MM.1S (cell line): ENCODE measurements around the gene MAML3.

Source experiments
- DNase-seq: peaks from one replicate; pipeline ENCODE4 v3.0.0-alpha.2; 2015
- H2AFZ ChIP-seq: fragments of 300-600 bp; sonication (generic); 2 replicates; pipeline ENCODE4 v1.6.0; 2016; ENCODE audit warnings: antibody characterized with exemption, low read length
- H3F3A ChIP-seq: fragments of 300-600 bp; sonication (generic); 2 replicates; pipeline ENCODE4 v1.6.1; 2016; ENCODE audit warnings: mild to moderate bottlenecking, antibody characterized with exemption, low read length, moderate library complexity, mixed read lengths; ENCODE audit not compliant: insufficient read depth
- H3K27ac ChIP-seq: fragments of 300-600 bp; sonication (generic); 2 replicates; pipeline ENCODE4 v1.5.1; 2016; ENCODE audit warnings: mild to moderate bottlenecking, low read length
- H3K27me3 ChIP-seq: fragments of 300-600 bp; sonication (generic); replicated peaks from 2 replicates; pipeline ENCODE4 v1.6.0; 2016; ENCODE audit warnings: low read length; ENCODE audit not compliant: insufficient read depth
- H3K36me3 ChIP-seq: fragments of 300-600 bp; sonication (generic); replicated peaks from 2 replicates; pipeline ENCODE4 v1.6.1; 2016; ENCODE audit warnings: mild to moderate bottlenecking, low read length, mixed read lengths; ENCODE audit not compliant: insufficient read depth
- H3K4me1 ChIP-seq: fragments of 300-600 bp; sonication (generic); 2 replicates; pipeline ENCODE4 v1.6.1; 2016; ENCODE audit warnings: low read length, mixed read lengths
- H3K4me2 ChIP-seq: fragments of 300-600 bp; sonication (generic); 2 replicates; pipeline ENCODE4 v1.6.0; 2016; ENCODE audit warnings: low read depth, low read length
- H3K4me3 ChIP-seq: fragments of 300-600 bp; sonication (generic); 2 replicates; pipeline ENCODE4 v1.5.1; 2016; ENCODE audit warnings: low read length, mixed read lengths
- H3K79me2 ChIP-seq: fragments of 300-600 bp; sonication (generic); 2 replicates; pipeline ENCODE4 v1.6.1; 2016; ENCODE audit warnings: mixed run types, low read length, mixed read lengths
- H3K9ac ChIP-seq: fragments of 300-600 bp; sonication (generic); 2 replicates; pipeline ENCODE4 v1.6.1; 2016; ENCODE audit warnings: low read length, mixed read lengths
- H3K9me2 ChIP-seq: fragments of 300-600 bp; sonication (generic); replicated peaks from 2 replicates; pipeline ENCODE4 v1.6.1; 2016; ENCODE audit warnings: mild to moderate bottlenecking, low read length, mixed read lengths; ENCODE audit not compliant: insufficient read depth
- H3K9me3 ChIP-seq: fragments of 300-600 bp; sonication (generic); replicated peaks from 2 replicates; pipeline ENCODE4 v1.6.1; 2016; ENCODE audit warnings: mild to moderate bottlenecking, low read length, mixed read lengths; ENCODE audit not compliant: insufficient read depth
- H4K20me1 ChIP-seq: fragments of 300-600 bp; sonication (generic); 2 replicates; pipeline ENCODE4 v1.6.1; 2016; ENCODE audit warnings: mild to moderate bottlenecking, low read length, moderate library complexity, mixed read lengths; ENCODE audit not compliant: insufficient read depth
- EZH2 ChIP-seq: fragments of 300-600 bp; sonication (generic); optimal IDR thresholded peaks from 2 replicates; pipeline ENCODE3; 2017; ENCODE audit warnings: low read depth, mild to moderate bottlenecking, antibody characterized with exemption, low read length, mixed read lengths
- EZH2phosphoT487 ChIP-seq: fragments of 300-600 bp; sonication (generic); IDR thresholded peaks from 2 replicates; pipeline ENCODE4 v1.6.1; 2018; ENCODE audit warnings: antibody characterized with exemption, low read length
- TF ChIP-seq, protein P1 (sequence below): fragments of 300-600 bp; sonication (generic); IDR thresholded peaks from 2 replicates; pipeline ENCODE4 v1.5.1; 2016; ENCODE audit warnings: antibody characterized with exemption, low read length, mixed read lengths

Gene MAML3

DNA sequence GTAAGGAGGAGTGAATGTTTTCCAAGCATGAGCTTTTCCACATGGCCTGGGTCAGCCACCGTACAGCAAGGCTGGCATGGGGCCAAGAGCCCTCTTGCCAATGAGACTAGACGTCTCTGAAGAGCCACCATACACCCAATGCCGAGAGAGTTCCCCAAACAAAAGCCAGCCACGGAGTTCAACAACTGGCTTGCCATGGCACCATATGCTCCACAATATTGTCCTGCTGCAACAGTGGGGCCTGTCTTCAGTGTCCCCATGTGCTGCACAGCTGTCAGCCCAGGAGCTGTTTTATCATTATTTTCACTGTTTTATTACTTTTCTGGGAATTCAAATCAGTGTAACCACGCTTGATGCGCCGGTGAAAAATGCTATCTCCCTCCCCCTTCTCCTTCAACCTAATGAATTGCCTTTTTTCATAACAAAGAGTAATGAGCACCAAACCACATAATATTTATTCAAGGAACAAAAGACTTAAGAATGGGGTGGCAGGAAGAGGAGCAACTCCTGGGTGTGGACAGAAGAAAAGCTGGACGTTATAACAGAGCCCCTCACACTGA lies 18.4 kb downstream of the MAML3 start:
- H3K4me2 ChIP-seq: no peak overlapping the region
- no peaks in the 10 kb centered on the region for H3K9me3 ChIP-seq
- no peaks in the 10 kb centered on the region for H4K20me1 ChIP-seq
- H3F3A ChIP-seq: no peaks in the 10 kb centered on the region
- TF ChIP-seq, protein P1, sequence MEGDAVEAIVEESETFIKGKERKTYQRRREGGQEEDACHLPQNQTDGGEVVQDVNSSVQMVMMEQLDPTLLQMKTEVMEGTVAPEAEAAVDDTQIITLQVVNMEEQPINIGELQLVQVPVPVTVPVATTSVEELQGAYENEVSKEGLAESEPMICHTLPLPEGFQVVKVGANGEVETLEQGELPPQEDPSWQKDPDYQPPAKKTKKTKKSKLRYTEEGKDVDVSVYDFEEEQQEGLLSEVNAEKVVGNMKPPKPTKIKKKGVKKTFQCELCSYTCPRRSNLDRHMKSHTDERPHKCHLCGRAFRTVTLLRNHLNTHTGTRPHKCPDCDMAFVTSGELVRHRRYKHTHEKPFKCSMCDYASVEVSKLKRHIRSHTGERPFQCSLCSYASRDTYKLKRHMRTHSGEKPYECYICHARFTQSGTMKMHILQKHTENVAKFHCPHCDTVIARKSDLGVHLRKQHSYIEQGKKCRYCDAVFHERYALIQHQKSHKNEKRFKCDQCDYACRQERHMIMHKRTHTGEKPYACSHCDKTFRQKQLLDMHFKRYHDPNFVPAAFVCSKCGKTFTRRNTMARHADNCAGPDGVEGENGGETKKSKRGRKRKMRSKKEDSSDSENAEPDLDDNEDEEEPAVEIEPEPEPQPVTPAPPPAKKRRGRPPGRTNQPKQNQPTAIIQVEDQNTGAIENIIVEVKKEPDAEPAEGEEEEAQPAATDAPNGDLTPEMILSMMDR: no peak
- TF ChIP-seq EZH2phosphoT487 (no peak), EZH2 (no peak)
- no peak for DNase-seq
- H3K27ac ChIP-seq: no peak overlapping the region
- no peaks in the 10 kb centered on the region for H3K79me2 ChIP-seq
- H3K4me3 ChIP-seq: no peak overlapping the region
- H3K36me3 ChIP-seq: no peaks in the 10 kb centered on the region
- no peak overlapping the region for H3K9ac ChIP-seq
- H2AFZ ChIP-seq: no peak overlapping the region
- no peaks in the 10 kb centered on the region for H3K9me2 ChIP-seq
- H3K27me3 ChIP-seq: no peaks in the 10 kb centered on the region
- no peaks in the 10 kb centered on the region for H3K4me1 ChIP-seq

DNA sequence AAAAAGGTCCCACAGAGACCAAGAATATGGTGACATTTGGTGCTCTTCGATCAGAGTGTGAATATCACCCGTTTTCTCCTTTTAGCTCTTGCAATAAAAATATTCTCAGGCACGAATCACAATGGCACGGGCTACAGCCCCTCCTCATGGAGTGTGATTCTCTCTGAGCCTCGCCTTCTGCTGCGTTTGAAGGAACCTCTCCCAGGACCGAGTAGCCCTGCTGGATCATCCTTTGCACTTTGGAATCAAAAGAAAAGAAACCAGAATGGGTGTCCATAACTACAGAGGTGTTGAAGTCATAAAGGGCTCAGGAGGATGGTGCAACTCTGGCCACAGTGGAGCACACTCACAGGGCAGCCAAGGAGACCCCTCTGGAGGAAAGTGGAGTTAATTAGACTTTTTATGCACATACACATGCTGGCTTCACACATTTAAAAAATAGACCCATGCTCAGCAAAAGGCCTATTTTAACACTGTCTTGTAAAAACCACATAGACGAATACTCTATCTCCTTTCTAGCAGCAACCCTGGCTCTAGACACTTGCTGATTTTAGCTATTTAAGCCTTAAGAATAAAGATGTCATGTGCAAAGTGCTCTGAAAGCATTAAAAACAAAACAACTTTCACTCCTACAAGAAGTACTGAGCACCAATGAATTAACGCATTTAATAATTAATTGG lies 19.1 kb downstream of the MAML3 start:
- Histone ChIP-seq H3K4me1 (no peaks in the 10 kb centered on the region), H3K9me3 (no peaks in the 10 kb centered on the region), H3K27me3 (no peaks in the 10 kb centered on the region), H3K27ac (no peak overlapping the region), H3K4me3 (no peak overlapping the region), H3K4me2 (no peak overlapping the region), H3K9me2 (no peaks in the 10 kb centered on the region), H3F3A (no peaks in the 10 kb centered on the region), H4K20me1 (no peaks in the 10 kb centered on the region), H3K9ac (no peak overlapping the region), H2AFZ (no peak overlapping the region), H3K79me2 (no peaks in the 10 kb centered on the region), H3K36me3 (no peaks in the 10 kb centered on the region)
- DNase-seq: no peak
- TF ChIP-seq, protein P1: no peak
- TF ChIP-seq EZH2phosphoT487 (no peak), EZH2 (no peak)

DNA sequence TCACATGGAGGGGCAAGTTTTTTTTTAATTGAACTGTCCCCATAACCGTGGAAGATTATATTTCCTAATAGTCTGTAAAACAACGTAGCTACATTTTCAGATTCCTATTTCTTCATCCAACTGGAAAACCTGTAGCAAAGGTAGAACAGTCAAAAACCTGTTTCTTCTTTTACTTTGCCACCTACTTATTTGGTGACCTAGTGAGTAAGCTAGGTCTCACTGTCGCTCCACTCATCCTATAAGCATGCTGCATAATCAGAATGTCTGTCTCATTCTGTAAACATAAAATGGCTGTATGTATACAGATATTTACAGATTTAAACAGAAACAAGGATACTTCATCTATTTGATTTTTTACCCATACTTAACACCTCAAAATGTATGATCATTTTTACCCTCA lies 20.4 kb downstream of the MAML3 start:
- H3K9ac ChIP-seq: no peak overlapping the region
- H3K4me3 ChIP-seq: no peak overlapping the region
- H3K4me1 ChIP-seq: no peaks in the 10 kb centered on the region
- H3K9me3 ChIP-seq: no peaks in the 10 kb centered on the region
- no peak for DNase-seq
- H3K36me3 ChIP-seq: no peaks in the 10 kb centered on the region
- H3K4me2 ChIP-seq: no peak overlapping the region
- TF ChIP-seq EZH2phosphoT487 (no peak), EZH2 (no peak)
- TF ChIP-seq, protein P1: no peak
- no peaks in the 10 kb centered on the region for H3K9me2 ChIP-seq
- no peaks in the 10 kb centered on the region for H3K27me3 ChIP-seq
- no peak overlapping the region for H2AFZ ChIP-seq
- H4K20me1 ChIP-seq: no peaks in the 10 kb centered on the region
- H3F3A ChIP-seq: no peaks in the 10 kb centered on the region
- no peaks in the 10 kb centered on the region for H3K79me2 ChIP-seq
- H3K27ac ChIP-seq: no peak overlapping the region
